Hematopoietic multipotent progenitor cell treated with erythropoietin and hydrocortisone succinate and interleukin-3 and kit ligand, for 15 days (in vitro differentiated cells): ENCODE results near the gene NHERF1.

Source experiments
- DNase-seq: peaks from one replicate; pipeline ENCODE4 v3.0.0-alpha.2; 2015; ENCODE audit warnings: low spot score

The NHERF1 gene

GRCh38 chr17:74768069-74768762 lies 19.8 kb downstream of the NHERF1 start:
- DNase-seq: no peak

- no peak for DNase-seq
These were observed 20.3 kb downstream of the NHERF1 start for GRCh38 chr17:74768763-74769114.

GRCh38 chr17:74769266-74769855 lies 20.9 kb downstream of the NHERF1 start:
- DNase-seq: no peak

GRCh38 chr17:74769856-74770497 lies 21.5 kb downstream of the NHERF1 start:
- DNase-seq: no peak

GRCh38 chr17:74770498-74771318 lies 22.3 kb downstream of the NHERF1 start:
- peak; percentile 73 for DNase-seq

- DNase-seq: no peak
These were observed 23.0 kb downstream of the NHERF1 start for GRCh38 chr17:74771319-74771914.

GRCh38 chr17:74772053-74772452 lies 23.6 kb downstream of the NHERF1 start:
- DNase-seq: no peak

GRCh38 chr17:74773414-74773813 lies 25.0 kb downstream of the NHERF1 start:
- no peak for DNase-seq

GRCh38 chr17:74773871-74774286 lies 25.5 kb downstream of the NHERF1 start:
- DNase-seq: no peak

GRCh38 chr17:74775409-74776043 lies 27.1 kb downstream of the NHERF1 start:
- DNase-seq: no peak

GRCh38 chr17:74776044-74776962 lies 27.9 kb downstream of the NHERF1 start, which contains the start of gene NAT9:
NAT9 (minus strand) TSS chr17:74776345; CDS start chr17:74775698, 647 bp downstream.
- peak; percentile 98 for DNase-seq

- DNase-seq: no peak
These were observed 28.6 kb downstream of the NHERF1 start for GRCh38 chr17:74776990-74777389.

- DNase-seq: no peak
These were observed 29.6 kb downstream of the NHERF1 start for GRCh38 chr17:74777901-74778515.

- no peak for DNase-seq
These were observed 30.5 kb downstream of the NHERF1 start for GRCh38 chr17:74778960-74779359.

- no peak for DNase-seq
These were observed 31.1 kb downstream of the NHERF1 start for GRCh38 chr17:74779501-74779900.

GRCh38 chr17:74779948-74780400 lies 31.5 kb downstream of the NHERF1 start:
- no peak for DNase-seq

- DNase-seq: peak; percentile 15
These were observed 32.2 kb downstream of the NHERF1 start for GRCh38 chr17:74780443-74781238.

- no peak for DNase-seq
These were observed 34.1 kb downstream of the NHERF1 start for GRCh38 chr17:74782571-74782970.
